Panc1 (cell line): Measurements from ENCODE around the gene CHD1L.

Source experiments
- CTCF ChIP-seq: fragments of 450-650 bp; IDR thresholded peaks from 2 replicates; pipeline ENCODE4 v1.5.1; 2017; ENCODE audit warnings: mild to moderate bottlenecking
- POLR2AphosphoS5 ChIP-seq: IDR thresholded peaks from 2 replicates; pipeline ENCODE4 v1.6.1; 2012; ENCODE audit warnings: mild to moderate bottlenecking, low read depth, low read length, moderate library complexity
- TCF7L2 ChIP-seq: IDR thresholded peaks from 2 replicates; pipeline ENCODE4 v1.6.1; 2011; ENCODE audit warnings: mild to moderate bottlenecking, low read depth, low read length, inconsistent platforms

- no peak for TF ChIP-seq CTCF
- no peak for TF ChIP-seq POLR2AphosphoS5
- no peak for TF ChIP-seq TCF7L2
These were observed 18.5 kb upstream of the CHD1L start for GRCh38 chr1:147223740-147224615.
